ENCODE measurements around the gene ARHGAP44.

- no peak for TF ChIP-seq CTCF (IDR thresholded peaks at IDR 0.05)
- no peak for TF ChIP-seq POLR2A (IDR thresholded peaks at IDR 0.05)
These were observed 194.9 kb downstream of the ARHGAP44 start for GRCh38 chr17:12983991-12984884.
